ENCODE data around the gene CIDEB.

GRCh38 chr14:24271834-24272263, 35.9 kb downstream of the CIDEB start:
- TF ChIP-seq CTCF (IDR thresholded peaks at IDR 0.05) = no peak
- TF ChIP-seq POLR2A (IDR thresholded peaks at IDR 0.05) = no peak

Measured in body of pancreas (tissue), 4 donors.